SIG-M5 treated with dmso at 0.1 percent for 504 hours (cell line): ENCODE measurements around the gene EVA1B.

Experiments
- DNase-seq: peaks from one replicate; lab custom pipeline; 2025; ENCODE audit not compliant: unreplicated experiment; lab: John Stamatoyannopoulos, UW

Gene EVA1B, protein sequence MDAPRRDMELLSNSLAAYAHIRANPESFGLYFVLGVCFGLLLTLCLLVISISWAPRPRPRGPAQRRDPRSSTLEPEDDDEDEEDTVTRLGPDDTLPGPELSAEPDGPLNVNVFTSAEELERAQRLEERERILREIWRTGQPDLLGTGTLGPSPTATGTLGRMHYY

DNA sequence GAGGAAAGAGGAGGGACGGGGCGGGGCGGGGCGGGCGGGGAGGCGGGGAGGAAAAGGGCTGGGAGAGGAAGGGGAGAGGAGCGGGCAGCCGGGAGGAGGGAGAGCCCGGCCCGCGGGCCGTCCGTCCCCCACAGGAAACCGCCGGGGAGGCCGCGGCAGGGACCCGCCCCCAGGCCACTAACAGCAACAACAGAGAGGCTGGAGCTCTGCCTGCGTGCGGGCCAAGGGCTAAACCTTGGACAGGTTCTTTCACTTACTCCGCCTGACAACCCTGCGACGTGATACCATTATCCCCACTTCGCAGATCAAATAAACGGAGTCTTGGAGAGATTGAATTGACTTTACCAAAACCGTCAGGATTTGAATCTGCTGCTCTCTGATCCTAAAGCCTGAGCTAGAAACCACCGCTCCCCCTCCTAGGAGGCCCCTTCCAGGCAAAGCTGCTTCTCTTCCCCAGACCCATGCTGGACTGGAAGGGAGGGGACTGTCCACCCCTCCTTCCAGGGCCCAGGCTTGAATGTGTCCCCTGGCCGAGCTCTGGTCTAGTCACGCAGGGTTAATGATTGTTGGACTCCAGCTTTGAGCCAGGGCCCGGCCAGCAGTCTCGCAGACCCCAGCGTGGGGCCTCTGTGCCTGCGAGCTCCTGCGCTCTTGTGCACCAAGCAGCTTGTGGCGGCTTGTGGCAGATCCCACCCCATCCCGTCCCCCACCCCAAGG, at the start of gene EVA1B:
TSS of gene EVA1B (minus strand) at position 10 of the 717 bp plus-strand sequence. CDS start 608 bp downstream, outside the sequence.
- peak; percentile 44 for DNase-seq

DNA sequence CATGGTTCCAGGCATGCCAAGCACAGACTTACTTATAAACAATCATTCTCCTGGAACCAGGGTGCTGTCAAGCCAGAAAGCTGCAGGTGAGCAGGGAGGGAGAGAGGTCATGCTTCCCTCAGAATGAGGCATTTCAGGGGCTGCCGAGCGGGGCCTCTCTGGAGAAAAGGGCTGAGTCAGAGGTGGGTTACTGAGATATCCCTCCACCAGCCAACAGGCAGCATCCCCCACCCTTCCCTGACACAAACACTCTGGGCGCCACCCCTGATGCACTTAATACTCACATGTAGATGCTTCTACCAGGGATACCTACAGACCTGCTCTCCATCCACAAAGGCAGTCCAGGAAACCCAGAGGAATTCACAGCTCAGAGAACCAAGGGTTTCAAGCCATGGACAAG, 49.2 kb upstream of the EVA1B start:
- DNase-seq, result no peak

- peak; percentile 59 for DNase-seq
Measured at GRCh38 chr1:36369061-36369861, 45.8 kb upstream of the EVA1B start.

- DNase-seq, result no peak
Measured at GRCh38 chr1:36367798-36368197, 44.4 kb upstream of the EVA1B start.

GRCh38 chr1:36367066-36367465, 43.6 kb upstream of the EVA1B start:
- DNase-seq, result no peak

DNA sequence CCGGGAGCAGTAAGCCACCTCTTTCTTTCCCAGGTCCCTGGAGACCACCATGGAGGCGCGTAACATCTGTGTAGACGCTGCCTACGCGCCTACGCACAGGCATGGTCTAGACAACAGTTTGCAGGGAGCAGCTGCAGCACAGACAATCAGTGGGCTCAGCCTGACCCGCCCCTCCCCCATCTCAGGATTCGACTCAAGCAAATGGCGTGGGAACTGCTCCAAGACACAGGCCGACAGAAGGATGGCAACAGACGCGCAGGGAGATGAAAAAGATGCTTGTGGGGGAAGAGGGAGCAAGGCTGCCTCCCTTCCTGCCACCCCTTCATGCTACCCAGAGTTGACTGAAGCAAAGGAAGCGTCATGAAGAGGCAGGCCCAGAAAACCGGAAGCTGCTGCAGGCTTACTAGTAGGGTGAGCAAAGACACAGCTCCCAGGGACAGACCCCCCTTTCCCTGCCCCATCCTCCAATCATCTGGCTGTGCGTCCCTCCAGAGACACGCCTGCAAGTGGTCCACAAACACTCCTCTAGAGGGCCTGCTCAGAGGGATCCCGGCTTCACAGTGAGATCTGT, 42.7 kb upstream of the EVA1B start:
- no peak for DNase-seq

- peak; percentile 66 for DNase-seq
Measured at GRCh38 chr1:36365381-36365780, 41.9 kb upstream of the EVA1B start.

- DNase-seq, result no peak
Measured at GRCh38 chr1:36359911-36360550, 36.6 kb upstream of the EVA1B start.

GRCh38 chr1:36359383-36359782, 35.9 kb upstream of the EVA1B start:
- DNase-seq, result no peak

- DNase-seq, result no peak
Measured at GRCh38 chr1:36358514-36359084, 35.2 kb upstream of the EVA1B start.

GRCh38 chr1:36355811-36356210, 32.4 kb upstream of the EVA1B start:
- DNase-seq, result no peak

GRCh38 chr1:36354486-36354885, 31.0 kb upstream of the EVA1B start:
- no peak for DNase-seq

DNA sequence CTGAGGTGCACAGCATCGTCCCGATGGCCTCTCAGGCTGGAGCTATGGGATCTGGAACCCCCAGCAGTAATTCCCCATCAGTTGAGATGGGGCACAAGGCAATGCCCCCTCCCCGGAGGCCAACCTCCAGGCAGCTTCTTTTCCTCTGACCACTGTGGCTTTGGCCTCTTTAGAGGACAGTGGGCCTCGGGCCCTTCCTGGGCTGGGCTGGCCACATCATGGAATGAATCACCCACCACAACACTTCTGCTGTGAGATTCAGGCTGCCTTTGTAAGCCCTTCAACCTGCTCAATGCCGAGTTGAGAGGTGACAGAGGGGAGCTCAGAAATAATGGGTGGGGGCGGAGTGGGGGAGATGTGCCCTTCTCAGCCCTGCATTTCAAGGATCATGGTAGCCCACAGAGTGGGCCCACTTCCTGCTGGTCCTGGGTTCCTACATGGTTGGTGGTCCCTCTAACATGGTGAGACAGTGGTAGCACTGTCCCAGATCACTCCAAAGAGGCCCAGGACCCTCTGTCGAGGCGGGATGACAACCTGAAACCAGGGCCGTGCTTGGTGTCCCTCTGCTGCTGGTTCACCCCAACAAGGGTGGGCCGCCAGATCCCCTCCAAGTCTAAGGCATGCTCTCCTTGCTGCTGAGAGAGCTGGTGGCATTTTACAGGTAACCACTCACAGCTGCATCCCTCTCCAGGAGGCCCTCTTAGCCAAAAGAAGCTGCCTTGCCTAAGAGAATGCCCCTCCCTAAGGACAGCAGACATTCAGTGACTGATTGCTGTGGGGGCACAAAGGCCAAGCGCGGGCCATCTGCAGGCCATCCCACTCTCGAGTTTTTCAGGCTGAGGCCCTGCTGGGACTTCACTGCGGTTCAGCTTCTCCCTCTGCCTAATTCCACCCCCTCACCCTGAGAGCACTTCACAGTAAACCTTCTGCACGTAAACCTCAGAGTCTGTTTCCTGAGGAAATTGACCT, 29.7 kb upstream of the EVA1B start:
- DNase-seq, result no peak

DNA sequence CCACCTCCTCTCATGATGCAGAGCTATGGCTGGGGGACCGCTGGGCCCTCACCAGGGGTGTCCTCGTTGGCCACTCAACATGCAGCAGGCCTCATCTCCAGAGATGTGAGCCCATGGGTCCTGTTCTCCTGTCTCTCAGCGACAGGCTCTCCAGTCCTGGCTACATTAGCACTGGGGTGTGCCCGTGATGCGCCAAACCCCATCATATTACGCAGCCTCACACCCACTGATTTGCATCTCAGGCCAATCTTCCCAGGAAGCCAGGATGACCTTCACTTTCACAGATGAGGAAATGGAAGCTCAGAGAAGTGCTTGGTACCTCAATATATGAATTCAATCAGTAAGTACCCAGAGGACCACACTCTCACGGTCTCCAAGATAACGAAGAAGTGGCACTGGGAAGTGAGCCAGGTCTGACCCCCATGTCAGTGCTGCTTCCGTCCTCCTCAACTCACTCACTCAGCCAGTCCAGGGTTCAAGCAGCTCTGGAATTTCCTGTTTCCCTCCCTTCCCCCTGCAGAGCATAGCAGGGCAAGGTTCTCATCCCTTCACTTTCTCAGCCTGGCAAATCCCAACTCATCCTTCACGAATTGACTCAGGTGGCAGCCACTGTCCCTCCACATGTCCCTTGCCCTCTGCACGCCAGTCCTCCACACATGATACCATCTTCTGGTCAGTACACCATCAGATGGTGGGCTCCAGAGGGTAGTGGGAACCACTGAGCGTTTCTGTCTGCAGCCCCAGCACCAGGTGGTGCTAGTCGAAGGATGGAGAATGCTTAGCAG, 28.9 kb upstream of the EVA1B start:
- no peak for DNase-seq

DNA sequence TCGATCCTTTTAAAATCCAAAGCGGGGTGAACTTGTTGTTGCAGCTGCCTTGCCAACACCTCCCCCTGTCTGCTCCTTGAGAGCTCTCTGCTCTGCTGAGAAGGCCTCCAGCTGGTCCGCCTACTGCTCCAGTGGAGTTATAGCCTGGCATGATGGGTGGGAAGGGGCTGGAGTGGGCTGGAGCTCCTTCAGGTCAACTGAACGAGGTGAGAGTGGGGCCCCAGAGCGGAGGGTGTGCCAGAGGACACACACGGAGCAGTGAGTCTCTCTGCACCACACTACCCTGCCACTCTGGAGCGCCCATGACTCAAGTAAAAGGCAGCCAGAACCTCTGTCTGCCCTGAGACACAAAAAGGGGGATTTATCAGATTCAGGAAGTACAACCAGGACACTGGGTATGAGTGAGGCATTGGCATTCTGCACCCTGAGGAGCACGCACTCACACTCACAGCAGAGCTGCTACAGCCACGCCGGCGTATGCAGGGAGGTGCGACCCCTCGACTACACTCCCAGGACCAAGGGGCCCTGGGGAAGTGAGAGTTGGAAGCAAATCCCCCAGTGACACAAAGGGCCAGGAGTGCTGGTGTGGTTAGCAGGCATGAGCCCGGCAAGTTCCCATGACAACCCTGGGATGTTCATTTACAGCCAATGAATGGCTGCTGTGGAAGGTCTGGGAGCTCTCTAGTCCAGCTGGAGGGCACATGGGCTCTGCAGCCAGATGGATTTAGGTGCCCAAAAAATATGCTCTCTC, 28.0 kb upstream of the EVA1B start:
- no peak for DNase-seq

GRCh38 chr1:36350659-36351226, 27.3 kb upstream of the EVA1B start:
- DNase-seq, result no peak

DNA sequence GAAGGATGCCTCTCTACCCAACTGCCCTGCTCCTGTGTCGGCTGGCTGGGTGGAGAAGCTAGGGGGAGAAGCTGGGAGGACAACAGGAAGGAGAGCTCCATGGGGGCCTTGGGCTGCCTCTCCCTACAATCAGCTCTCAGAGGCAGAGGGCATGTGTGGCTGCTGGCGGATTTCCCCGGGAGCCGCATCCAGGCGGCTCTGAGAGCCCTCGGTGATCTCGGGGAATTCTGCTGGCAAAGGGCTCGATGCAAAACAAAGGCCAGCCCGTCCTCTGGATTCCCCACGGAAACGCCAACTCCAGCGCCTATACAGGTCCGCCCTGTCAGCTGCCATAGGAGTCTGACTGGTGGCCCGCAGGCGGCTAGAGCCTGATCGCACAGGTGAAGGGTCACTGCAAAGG, 26.4 kb upstream of the EVA1B start:
- DNase-seq, result no peak

DNA sequence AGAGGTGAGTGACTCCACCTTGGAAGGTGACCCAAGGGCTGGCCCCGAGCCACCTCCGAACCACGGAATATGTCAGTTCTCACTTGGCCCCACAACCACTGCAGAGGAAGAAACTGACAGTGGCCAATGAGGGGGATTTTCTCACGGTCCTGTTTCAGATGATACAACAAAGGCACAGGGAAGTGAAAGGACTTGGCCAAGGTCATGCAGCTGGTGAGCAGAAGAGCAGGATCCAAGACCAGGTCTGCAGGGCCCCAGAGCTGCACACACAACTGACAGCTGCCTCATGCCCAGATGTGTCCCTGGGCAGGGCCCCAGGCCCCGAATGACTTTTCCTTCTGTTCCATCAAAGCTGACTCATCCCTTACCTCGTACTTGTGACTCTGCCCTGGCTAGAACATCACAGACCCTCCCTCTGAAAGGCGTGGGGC, 25.8 kb upstream of the EVA1B start:
- peak; percentile 60 for DNase-seq
